Neural progenitor cell (in vitro differentiated cells): Measurements from ENCODE around the gene BCOR.

Experiments used
- EZH2 ChIP-seq: fragments of 200-600 bp; sonication (generic); IDR thresholded peaks from 2 replicates; pipeline ENCODE4 v1.6.1; 2017; ENCODE audit warnings: antibody characterized with exemption, mild to moderate bottlenecking, moderate library complexity
- EZH2phosphoT487 ChIP-seq: fragments of 200-600 bp; sonication (generic); IDR thresholded peaks from 2 replicates; pipeline ENCODE4 v1.6.1; 2017; ENCODE audit warnings: antibody characterized with exemption
- TF ChIP-seq, protein P1 (sequence below): fragments of 200-600 bp; sonication (generic); IDR thresholded peaks from 2 replicates; pipeline ENCODE4 v1.5.1; 2017; ENCODE audit warnings: antibody characterized with exemption, mild to moderate bottlenecking

DNA sequence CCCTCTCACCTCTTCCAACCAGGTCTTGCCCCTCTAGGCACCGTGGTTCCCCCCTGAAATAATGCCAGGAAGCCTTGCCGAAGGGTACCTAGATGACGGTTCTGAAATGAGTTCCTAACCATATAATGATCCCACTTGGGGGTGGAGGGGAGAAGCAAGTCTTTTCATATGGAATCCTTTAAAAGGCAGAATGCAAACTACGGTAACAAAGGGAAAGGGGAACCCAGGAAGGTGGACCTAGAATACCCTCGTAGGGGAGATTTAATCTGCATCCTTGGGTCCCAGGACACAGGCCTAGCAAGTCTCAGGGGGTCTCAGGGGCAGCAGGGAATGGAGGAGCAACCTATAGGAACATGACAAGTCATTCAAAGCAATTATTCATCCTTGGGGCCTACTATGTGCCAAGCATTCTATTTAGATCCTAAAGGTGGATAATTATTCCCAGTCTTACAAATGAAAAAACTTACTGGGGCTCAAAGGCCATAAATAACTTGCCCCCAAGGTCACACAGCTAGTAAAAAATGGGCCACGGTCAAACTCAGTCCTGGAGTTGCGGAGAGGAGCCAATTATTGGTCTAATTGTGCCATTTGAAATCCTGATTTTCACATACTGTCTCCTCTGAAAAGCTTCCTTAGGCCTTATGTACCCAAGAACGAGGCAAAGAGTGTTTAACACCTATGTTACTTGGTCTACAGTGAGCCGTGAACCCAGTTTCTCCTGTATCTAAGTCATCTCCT, 8.8 kb downstream of the BCOR start:
- TF ChIP-seq EZH2 (no peak), EZH2phosphoT487 (no peak)
- TF ChIP-seq, protein P1, sequence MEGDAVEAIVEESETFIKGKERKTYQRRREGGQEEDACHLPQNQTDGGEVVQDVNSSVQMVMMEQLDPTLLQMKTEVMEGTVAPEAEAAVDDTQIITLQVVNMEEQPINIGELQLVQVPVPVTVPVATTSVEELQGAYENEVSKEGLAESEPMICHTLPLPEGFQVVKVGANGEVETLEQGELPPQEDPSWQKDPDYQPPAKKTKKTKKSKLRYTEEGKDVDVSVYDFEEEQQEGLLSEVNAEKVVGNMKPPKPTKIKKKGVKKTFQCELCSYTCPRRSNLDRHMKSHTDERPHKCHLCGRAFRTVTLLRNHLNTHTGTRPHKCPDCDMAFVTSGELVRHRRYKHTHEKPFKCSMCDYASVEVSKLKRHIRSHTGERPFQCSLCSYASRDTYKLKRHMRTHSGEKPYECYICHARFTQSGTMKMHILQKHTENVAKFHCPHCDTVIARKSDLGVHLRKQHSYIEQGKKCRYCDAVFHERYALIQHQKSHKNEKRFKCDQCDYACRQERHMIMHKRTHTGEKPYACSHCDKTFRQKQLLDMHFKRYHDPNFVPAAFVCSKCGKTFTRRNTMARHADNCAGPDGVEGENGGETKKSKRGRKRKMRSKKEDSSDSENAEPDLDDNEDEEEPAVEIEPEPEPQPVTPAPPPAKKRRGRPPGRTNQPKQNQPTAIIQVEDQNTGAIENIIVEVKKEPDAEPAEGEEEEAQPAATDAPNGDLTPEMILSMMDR = no peak
